ENCODE data around the gene NRF1.

Gene NRF1

DNA sequence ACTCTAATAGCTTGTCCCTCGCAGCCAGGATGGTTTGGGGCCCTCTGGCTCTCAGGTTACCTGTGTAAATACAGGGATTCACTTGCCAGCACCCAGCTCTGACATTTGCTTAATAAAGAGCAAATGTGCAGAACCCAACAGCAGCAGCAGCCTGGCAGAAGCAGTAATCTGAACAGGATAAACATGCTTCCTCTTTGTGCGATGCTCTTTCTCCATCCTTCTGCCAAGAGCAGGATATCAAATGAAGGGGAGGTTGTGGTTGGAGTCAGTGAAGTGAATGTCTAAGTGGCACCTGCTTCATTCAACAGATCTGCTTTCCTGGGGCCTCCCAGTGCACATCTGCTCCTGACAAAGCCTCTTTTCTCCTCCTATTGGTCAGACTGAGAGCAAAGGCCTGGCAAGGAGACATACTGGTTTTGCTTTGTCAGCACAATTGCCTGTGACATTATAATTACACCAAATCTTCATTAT, 130.3 kb downstream of the NRF1 start:
- DNase-seq, result no peak

DNA sequence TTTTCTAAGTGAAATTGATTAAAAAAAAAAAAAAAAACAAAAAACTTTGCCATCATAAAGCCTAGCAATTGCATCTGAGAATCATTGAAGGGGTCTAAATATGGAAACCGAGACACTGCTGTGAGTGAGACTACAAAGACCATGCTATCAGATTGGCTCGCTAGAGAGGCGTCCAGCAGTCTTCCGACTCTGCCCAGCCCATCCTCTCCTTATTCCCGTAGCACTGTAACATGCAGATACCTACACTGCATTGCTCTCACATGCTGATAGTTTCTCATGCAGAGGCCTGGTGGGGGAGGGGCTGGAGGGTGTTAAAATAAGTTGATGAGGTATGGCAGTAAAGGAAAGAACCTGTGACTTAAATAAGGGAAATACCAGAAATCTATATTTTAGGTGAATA, 130.7 kb downstream of the NRF1 start:
- no peak for DNase-seq

DNA sequence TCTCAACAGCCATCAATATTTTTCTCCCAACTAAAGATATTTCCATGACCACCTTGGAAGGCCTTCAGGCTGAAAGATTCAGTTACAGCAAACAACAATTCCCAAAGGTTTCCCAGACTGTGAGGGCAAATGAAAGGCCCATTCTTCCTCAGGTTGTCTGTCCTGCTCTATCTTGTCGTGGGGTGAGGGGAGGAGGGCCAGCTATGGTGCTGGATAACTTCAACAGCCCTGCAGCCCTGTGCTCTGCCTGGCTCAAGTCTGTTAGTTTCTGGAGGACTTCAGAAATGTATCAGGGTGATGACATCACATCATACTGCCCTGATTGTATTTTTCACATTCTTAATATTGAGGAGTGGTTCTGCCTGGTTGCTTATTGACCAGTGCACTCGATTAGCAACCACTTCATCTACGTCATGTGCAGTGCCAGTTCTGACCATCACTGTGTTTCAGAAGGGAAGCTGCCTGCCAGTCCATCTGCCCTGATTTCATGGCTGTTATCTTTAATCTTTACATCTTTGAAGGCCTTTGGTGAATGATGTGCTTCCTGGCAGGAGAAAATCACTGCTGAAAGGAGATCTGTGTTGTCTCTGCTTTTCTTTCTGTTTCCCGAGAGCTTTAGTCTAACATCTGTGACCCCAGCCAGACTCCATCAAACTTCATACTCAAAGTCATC, 135.5 kb downstream of the NRF1 start:
- DNase-seq, result no peak

DNA sequence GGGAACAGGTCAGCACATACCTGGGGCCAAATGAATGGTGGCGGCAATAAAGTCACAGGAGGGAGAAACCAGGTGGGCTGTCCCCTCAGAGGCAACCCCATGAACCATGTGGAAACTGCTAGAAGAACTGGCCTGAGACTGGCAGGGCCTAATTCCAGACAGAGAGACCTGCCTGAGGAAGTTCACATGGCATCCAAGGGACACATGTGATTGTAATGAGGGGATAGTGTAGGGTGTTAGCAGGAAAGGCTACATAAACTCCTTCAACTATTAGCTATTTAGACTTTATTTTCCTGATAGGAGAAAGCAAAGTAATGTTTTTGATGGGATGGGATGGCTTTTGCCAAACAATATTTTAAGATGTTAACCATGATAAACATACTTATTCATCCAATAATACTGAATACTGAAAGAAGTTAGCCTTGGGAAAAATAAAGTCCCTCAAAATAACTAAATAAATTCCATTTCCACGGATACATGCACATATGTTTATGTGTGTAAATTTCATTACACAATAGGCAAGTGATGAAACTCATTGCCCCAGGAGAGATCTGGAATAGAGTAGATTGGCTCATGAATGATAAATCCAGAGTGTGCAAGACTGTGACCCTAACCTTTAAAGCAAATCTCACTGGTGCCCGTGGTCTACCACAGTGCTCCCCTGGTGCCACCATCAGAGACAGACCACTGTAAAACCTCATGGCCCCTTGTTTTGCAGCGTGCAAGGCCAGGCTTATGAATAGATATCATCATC, 137.0 kb downstream of the NRF1 start:
- DNase-seq, result no peak

DNA sequence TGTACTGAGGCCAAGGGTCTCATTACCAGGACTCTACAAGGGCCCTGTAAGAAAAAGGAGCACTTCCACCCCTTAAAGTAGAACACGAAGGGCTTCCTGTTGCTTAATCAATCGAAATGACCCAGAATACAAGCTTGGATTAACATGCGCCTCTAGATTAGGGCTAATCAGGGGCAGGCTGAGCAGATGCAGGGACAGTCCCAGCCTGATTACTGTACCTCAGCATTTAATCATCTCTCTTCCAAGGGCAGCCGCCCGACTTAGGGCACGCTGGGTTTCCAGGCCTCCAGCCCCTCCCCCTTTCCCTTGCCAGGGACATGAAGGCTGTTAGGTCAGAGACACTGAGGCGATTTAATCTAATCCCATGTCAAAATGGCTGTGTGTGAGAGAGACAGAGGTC, 138.6 kb downstream of the NRF1 start:
- no peak for DNase-seq

DNA sequence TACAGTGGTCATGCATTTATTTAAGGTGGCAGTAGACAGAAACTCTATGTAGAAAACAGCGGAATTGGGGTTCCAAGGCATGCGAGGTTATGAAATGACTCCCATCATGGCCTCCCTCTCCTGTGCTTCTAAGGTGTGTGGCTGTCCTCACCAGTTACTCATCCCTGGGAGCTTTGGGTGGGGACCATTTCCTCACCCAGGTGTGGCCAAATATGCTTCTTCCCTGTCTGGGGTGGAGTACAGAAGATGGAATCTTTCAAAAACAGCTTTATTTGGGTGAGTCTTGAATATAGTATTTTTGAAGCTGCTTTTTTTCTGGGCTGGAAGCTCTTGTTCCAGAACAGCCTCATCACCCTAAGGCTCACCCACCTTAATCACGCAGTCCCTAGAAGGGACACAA, 139.0 kb downstream of the NRF1 start:
- no peak for DNase-seq

DNA sequence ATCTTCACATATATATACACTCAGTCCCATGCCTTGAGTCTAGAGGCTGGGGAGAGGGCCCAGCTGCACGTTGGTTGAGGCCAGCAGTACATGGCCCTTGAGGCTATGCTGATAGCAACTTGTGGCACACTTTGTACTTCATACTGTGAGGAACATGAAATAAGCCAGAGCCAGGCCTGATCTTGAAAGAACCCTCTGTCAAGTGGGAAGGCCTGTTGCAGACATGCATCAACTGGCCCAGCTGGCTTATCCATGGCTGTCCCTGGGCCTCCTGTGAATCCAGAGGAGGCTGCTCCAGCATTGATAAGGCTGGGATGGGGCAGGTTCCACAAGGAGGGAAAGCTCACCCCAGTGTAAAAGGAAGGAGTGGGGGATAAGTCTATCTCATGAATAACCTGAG, 140.4 kb downstream of the NRF1 start:
- DNase-seq, result no peak

DNA sequence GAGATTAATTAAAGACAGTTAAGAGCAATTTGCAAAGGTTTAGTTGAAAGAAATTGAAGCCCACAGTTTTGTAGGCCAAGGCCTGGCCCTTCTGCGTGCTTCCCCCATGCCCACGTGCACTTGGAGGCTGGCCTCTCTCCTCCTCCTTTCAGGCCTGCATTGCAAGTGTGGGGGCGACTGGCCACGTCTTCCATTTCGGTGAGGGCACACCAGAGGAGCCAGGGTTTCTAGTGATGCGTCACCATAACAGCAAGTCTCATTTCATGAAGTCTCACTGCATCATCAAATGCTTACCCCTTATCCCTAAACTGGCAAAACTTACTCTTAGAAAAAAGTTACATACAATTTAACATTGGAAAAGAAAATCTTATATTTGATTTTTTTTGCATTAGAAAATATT, 141.2 kb downstream of the NRF1 start:
- no peak for DNase-seq

DNA sequence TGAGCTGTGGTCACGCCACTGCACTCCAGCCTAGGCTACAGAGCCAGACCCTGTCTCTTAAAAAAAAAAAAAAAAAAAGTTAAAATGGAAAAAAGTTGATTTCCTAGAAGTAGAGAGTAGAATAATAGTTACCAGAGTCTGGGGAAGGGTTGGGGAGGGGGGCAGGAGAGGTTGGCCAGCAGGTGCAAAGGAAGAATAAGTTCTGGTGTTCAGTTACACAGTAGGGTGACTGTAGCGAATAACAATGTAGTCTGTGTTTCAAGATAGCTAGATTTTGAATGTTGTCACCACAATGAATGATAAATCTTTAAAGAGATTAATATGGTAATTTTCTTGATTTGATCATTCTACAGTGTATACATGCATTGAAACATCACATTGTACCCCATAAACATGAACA, 142.9 kb downstream of the NRF1 start:
- DNase-seq, result no peak

DNA sequence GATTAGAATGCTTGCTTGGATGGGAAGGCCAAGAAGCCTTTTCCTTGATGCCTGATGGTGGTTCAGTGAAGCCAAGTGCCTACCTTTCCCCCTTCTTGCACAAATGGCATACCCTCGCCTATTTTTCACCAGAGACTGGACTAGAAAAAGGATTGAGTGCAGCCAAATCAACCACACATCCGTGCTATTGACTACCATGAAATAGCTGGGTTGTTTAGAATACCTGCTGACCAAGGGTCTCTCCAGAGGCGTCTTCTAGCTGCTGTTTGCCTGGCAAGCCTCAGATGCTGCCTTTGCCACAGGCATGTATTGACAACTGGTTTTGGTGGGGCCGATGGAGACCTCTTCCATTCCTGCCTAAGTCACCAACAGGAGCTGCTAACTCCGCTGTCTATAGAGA, 146.5 kb downstream of the NRF1 start:
- DNase-seq, result no peak

DNA sequence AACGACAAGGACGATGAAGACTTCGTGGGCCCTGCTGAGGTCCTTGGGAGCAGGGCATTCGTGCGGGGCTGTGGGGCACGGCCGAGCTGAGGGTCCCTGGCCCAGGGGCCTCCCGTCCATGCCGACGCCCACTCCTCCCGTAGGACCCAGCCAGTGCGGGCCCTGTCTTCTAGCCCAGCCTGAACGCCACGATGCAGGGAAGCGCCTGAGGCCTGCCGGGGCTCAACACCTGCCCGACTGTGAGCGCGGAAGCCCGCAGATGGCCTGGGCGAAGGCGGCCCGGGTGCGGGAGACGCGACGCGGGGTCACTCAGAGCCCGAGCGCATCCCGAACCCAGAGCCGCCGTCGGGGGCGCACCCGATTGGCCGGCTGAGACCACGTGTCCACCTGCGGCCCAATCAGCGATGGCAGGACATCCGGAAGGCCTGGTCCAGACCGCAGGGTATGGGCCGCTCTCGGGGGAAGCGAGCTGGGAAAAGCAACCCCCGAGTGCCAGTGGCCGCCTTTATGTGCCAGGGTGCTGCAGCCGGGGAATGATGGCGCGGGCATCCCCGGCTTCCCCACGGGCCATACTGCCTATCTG, 151.0 kb downstream of the NRF1 start:
- no peak for DNase-seq

DNA sequence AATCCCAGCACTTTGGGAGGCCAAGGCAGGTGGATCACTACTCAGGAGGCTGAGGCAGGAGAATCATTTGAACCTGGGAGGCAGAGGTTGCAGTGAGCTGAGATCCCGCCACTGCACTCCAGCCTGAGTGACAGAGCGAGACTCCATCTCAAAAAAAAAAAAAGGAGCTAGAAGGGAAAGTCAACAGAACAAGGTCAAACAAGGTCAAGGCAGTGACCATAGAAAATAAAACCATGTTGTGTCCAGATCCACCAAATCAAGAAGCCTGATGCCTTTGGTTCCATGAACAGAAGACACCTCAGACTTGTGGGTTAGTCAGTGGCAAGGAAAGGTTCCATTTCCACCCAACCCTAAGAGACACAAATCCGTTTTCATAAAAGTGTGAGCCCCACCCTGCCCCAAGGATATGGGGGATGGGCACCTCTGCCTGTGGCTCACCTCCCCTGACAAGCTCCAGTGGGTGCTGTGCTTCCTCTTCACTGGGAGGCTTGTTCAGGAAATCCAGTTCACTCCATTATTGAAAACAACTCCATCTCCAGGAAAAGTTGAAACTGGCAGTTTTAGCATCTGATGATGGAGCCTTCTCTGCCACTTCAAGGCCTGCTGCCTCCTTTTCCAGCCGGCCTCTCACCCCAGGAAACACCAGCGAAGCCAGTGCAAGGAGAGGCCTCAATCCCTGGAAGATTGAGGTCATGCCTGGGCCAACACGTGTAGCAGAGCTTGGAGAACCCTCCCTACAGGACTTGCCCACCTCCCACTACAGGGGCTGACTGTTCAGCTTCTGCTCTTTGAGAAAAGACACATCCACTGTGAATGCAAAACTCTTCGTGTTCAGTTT, 152.9 kb downstream of the NRF1 start:
- DNase-seq, result no peak

DNA sequence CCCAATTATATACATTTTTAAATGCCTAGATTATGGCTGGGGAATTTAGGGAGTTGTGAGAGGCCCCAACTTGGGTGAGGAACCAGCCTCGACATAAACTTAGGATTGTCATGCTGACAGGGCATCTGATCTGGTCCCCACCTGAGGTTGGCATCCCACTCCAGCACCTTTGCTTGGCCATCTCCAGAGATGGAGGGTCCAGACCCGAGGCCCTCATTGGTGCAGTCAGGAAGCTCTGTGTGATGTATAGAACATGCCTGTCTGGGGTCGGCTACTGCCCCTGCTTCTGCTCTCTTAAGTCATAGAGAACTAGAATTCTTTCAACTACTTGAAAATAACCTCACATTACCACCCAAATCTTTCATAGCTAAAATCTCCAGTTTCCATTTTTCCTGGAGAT, 153.8 kb downstream of the NRF1 start:
- DNase-seq, result no peak

DNA sequence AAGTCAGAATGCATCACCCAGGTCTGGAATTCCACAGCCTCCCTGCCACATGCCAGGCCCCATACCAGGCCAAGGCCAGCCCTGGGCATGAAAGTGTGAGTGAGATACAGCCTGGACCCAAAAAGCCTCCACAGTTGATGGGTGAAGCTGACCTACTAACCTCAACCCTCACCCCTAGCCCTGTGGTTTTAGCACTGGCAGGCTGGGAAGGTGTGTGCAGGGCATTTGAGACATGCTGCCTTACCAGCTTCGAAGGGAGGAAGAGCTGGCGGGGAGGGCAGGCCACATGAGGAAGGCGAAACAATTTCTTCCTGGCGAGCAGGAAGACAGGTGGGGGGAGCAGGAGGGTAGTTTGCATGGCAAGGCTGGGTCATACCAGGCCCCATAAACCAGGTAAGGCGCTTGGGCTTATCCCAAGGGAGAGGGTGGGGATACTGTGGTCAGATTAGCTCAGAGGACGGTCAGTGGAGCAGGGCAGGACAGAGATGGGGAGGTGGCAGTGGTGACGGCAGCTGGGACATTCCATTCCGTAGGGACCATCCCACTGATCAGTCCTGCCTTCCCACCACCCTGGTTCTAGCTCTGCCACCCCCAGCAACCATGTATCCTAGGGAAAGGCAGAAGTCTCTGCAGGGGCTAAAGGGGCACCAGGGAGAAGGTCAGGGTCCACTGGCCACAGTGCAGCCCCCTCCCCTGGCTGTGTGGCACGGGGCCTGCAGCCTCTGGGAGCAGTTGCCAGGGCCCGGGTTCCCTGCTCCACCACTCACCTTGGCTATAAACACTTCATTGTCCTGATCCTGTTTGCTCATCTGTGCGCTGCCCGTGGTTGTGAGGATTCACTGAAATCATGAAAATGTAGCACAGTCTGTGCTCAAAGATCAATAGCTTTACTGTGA, 155.8 kb downstream of the NRF1 start:
- DNase-seq, result no peak

DNA sequence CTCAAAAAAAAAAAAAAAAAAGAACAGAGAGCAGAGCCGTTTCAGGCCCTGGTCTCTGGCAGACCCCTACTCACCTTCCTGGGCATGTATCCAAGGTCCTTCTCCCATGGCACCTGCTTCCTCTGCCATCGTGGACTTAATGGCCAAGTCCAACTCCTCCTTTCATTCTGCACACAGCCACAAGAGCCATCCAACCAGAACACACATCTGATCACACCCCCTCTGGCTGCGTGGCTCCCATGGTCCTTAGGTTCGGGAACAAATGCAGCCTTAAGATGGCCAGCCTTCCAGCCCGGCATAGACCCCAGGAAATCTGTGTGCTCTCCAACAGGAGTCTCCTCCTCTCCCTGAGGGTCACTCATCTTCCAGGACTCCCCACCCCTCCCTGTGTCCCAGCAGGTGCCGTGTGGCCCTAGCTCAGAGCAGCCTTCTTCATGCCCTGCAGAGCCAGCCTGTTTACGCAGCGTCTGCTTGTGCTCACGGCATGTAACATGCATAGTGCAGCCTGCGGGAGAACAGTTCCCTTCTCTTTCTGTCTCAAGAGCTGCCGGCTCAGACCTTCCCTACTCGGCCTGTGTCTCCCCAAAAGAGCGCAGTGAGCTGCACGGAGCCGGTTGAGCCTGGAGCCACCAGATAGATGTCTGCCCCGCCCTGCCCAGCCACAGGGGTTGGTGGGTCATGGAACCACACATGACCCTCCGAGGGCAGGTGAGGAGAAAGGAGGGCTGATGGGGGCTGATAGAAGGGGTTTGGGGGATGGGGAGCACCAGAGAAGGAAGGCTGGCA, 157.3 kb downstream of the NRF1 start:
- no peak for DNase-seq

DNA sequence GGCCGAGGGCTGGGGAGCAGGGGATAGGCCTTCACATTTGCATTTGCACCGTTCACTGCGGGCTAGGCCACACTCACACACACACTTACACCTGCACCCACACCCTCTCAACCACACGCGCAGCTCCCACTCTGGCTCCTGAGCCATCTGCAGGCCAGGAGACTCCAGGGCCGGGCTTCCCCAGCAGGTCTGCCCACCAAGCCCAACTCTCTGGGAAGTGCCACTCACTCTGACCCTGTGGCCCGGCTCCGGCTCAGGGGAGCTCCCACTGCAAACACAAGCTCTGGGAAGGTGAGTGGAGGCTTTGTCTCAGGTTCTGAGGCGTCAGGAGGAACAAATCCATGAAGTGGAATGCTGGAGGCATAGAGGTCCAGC, 157.9 kb downstream of the NRF1 start:
- no peak for DNase-seq

DNA sequence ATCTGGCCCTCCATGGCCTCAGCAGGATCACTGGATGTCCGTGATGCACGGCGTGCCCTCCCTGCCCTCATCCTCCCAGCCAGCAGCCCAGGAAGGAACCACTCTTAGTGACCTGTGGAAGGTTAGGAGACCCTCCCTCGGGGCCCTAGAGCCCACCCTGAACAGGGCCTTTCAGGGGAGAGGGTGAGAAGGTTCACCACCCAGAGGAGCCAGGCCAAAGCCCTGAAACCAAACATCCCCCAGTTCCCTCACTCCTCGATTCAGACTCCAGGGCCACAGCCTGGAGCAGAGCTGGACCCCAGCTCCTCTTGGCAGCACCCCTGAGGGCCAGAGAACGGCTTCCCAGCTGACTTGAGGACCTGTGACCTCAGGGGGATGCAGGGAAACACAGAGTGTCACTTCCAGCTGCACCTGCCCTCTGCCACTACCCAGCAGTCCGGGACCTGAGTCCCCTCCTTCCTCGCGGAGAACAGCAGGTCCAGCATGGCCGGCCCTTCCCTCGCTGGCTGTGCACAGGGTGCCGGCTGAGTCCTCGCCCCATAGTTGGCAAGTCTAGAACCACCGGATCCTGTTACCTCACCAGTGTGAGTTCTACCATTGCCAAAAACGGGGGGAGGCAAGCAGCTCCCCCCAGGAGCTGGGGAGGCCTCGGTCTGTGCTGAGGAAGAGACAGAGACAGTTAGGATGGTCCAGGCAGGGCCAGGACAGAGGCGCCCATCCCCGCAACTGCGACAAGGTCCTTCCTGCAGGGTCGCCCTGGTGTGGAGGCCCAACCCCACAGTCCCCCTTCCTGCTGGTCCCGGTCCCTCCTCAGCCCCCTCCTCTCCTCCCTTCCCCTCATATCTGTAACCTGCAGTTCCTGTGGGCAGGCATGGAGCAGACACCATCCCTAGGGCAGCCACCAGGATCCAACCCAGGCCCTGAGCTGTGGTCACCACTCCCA, 158.6 kb downstream of the NRF1 start:
- DNase-seq, result no peak

DNA sequence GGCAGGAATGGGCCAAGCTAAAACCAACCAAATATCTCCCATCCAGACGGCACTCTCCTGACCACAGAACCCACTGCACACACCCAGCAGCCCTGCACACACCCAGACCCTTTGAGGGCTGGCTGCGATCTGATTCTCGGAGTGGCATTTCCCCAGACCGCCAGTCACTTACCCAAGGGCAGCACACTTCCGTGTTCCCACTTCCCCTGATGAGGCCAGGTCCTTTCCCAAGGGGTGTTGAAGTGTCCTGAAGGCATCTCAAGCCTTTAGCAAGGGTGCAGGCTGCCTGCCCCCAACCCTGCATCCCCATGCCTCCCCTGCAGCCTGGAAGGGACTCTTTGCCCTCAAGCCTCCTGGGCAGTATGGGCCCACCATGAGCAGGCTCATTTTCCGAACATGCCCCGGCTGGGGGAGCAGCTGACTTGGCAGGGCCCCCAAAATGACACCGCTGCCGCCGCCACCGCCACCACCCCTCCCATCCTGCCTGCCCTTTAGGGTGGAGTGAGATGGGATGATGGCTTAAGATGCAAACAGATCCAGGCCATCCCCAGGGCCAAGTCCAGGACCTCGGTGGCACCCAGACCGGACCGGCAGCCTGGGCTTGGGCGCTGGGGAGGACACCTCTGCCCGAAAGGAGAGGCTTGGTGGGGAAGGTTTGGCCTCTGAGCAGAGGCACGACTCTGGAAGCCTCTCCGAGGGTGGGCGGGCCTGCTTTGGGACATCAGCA, 159.8 kb downstream of the NRF1 start:
- no peak for DNase-seq

DNA sequence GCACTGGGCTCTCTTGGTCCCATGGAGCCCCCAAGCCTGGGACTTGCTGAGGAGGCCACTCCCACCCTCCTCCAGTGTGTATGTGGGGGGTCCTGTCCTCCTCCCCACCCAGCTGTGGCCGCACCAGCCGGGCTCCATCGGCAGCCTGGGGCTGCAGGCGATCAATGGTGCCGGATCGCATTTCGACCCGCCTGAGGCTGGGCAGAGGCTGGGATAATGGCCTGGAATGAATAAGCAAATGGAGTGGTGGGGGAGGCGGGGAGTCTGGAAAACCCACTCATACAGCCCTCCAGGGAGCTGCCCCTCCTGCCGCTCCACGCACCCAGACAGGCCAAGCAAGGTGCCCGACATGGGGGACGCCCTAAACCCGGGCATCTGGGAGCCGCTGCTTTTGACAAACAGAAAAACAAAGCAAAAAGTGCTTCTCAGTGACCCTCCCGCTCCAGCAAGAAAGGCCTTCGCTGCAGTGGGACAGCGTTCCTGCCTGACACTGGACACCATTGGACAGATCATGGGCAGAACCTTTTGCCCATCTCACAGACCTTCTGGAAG, 160.5 kb downstream of the NRF1 start:
- DNase-seq, result no peak

Measured in effector CD8-positive, alpha-beta T cell (primary cell).